Stromal cell of bone marrow (primary cell): ENCODE measurements around the gene HJV.

Experiments
- DNase-seq: peaks from one replicate; pipeline ENCODE4 v3.0.0-alpha.2; 2012; ENCODE audit warnings: low read depth

Gene HJV

DNA sequence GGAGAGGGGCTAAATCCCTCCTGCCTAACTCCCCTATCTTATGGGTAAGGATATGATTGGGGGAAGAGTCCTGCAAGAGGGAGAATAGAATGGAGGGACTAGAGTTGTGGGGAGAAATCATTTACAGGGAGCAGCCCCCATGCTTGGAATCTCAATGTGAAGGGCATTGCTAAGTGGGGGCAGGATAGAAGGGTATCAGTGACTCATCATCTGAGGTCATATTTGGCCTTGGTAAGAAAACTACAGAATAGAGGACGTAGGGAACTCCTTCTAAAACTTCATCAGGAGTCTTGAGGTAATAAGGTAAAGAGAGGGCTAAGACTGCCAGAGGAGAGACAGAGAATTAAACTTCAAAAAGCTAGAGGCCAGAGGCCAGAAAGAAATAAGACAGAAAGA lies 487 bp downstream of the HJV start:
- DNase-seq: no peak

- no peak for DNase-seq
These were observed 1.2 kb downstream of the HJV start for GRCh38 chr1:146020058-146021049.

- no peak for DNase-seq
These were observed 2.1 kb downstream of the HJV start for GRCh38 chr1:146019231-146020057.

- DNase-seq: no peak
These were observed 4.6 kb downstream of the HJV start for GRCh38 chr1:146016891-146017290.

DNA sequence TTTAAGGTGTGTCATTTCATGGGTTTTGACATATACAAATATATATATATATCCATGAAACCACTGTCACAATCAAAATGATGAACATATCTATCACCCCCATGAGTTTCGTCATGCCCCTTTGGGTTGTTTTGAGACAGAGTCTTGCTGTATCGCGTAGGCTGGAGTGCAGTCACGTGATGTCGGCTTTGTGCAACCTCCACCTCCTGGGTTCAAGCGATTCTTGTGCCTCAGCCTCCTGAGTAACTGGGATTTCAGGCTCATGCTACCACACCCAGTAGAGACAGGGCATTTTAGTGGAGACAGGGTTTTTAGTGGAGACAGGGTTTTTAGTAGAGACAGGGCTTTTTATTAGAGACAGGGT lies 8.0 kb downstream of the HJV start:
- DNase-seq: no peak

GRCh38 chr1:146012703-146013558 lies 8.6 kb downstream of the HJV start:
- DNase-seq: peak; percentile 72

DNA sequence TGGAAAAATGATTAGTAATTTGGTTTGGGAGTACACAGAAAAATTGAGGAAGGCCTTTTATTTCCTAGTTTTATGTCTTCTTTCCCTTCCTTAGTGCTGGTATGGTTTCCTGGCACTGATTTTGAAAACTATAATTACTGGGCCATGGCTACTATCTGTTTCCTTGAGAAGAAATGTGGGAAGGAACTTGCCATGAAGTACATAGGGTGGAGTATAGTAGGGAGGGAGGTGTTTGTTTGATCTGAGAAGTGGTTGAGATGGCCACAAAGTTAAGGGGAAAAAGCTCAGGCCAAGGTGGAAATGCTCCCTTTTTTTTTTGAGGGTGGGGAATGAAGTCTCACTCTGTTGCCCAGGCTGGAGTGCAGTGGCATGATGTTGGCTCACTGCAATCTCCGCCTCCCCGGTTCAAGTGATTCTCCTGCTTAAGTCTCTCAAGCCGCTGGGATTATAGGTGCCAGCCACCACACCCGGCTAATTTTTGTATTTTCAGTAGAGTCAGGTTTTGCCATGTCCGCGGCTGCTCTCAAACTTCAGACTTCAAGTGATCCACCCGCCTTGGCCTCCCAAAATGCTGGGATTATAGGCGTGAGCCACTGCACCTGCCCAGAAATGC lies 11.3 kb downstream of the HJV start:
- no peak for DNase-seq

GRCh38 chr1:146007489-146008133 lies 13.9 kb downstream of the HJV start:
- DNase-seq: no peak

GRCh38 chr1:146001709-146002108 lies 19.8 kb downstream of the HJV start:
- no peak for DNase-seq

- DNase-seq: no peak
These were observed 22.1 kb downstream of the HJV start for GRCh38 chr1:145999321-146000024.

- DNase-seq: no peak
These were observed 23.9 kb downstream of the HJV start for GRCh38 chr1:145997718-145998023.

DNA sequence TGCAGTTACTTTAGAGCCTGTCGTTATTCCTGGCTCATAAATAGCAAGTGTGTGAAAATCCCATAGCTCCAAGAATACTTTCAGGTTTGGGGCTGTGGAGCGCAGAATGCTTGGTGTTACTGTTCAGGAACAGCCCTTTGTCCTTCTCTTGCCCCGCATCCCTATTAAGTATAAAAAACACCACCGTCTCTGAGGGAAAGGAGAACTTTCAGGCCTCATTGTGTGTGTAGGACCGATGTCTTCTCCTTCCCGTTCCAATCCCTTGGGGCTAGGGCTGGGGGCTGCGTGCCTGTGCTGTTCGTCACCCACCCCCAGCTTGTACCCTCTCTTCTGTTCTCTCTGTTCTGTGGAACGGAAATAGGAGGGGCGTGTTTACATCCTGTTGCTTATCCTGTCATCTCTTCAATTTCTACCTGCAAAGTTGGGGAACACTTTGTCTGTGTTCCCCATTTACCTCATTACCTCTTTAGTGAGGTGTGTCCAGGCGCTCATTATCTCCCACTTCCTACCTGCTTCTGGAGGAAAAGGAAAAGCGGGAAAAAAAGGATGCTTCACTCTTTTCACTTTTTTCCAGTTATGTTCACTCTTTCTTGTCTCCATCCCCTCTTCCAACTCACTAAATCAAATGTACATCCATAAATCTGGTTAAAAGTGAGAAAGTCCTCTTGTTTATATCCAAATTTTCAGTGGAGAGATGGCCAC lies 24.4 kb downstream of the HJV start:
- DNase-seq: no peak

- peak; percentile 98 for DNase-seq
These were observed 25.0 kb downstream of the HJV start, which contains the start of gene TXNIP for GRCh38 chr1:145996433-145997015. TSS of gene TXNIP (minus strand) at chr1:145996579. CDS start at chr1:145996266, 313 bp downstream.

- DNase-seq: no peak
These were observed 25.5 kb downstream of the HJV start for GRCh38 chr1:145995964-145996432.

DNA sequence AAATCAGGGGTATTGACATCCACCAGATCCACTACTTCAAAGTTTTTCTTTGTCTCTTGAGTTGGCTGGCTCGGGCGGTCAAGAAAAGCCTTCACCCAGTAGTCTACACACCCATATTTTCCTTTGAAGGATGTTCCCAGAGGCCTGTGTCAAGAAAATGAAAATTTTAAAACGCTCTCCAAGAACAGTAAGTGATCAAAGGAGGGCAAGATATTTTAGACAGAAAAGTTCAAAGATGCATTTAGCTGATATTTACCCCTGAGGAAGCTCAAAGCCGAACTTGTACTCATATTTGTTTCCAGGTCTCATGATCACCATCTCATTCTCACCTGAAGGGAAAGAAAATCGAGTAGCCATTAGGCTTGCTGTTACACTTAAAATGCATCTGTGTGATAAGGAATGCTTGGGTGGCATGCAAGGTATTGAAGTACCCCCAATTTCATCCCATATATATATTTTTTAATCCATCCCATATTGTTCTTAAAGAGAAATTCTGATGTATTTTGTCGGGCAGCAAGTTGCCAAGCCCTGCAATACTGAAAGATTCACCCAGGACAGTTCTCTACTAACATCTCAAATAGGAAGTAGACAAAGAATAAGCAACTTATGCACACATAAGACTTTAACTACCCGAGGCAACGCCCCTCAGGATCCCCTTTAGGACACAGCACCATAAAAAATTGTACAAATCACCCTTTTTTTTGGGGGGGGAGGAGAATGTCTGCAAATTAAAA lies 26.2 kb downstream of the HJV start:
- DNase-seq: no peak

- no peak for DNase-seq
These were observed 27.0 kb downstream of the HJV start for GRCh38 chr1:145994391-145995120.

DNA sequence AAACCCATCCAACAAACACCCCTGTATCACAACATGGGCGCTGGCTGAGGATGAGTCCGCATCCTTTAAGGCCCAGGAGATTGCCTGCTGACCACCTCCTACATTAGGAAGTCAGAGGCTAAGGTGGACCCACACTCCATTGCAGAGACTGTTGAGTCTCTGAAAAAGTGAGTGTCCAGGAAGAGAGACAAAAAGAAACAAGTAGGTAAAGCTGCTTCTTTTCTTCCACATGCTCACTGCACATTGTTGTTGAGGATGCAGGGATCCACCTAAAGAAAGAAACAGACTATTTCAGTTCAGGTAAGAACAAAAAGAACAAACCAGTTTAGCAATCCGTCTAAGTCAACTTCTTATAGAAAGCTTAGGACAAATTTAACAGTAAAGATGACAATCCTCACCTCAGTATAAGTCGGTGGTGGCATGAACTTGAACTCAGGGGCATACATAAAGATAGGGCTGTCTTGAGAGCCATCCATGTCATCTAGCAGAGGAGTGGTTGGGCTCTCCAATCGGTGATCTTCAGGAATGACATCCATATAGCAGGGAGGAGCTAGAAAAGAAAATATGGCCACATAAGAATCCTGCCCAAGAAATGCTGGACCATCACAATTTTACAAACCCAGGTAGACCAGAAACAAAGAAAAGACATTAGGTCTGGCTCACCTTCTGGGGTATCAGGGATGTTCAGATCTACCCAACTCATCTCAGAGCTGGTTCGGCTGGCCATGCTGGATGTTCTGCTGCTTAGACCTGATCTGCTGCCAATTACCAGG lies 27.7 kb downstream of the HJV start:
- DNase-seq: no peak
